Measurements from ENCODE around the gene COL25A1.

COL25A1 gene

GRCh38 chr4:108980455-108981239 is 321.8 kb downstream of the COL25A1 start:
- Histone ChIP-seq H3K9me3 (ENCODE audit: control insufficient read depth, low read length) (no peaks in the 10 kb centered on the region), H3K27me3 (ENCODE audit: control insufficient read depth, insufficient read depth, low read length) (no peaks in the 10 kb centered on the region), H3K4me3 (ENCODE audit: low read length) (no peak overlapping the region), H3K36me3 (ENCODE audit: control insufficient read depth, insufficient read depth, low read length) (no peaks in the 10 kb centered on the region), H3K4me1 (ENCODE audit: control insufficient read depth, insufficient read depth, low read length) (no peaks in the 10 kb centered on the region), H3K9ac (ENCODE audit: low read length) (no peak overlapping the region)

- no peaks in the 10 kb centered on the region for H3K9me3 ChIP-seq (ENCODE audit: control insufficient read depth, low read length)
- H3K36me3 ChIP-seq (ENCODE audit: control insufficient read depth, insufficient read depth, low read length): no peaks in the 10 kb centered on the region
- H3K4me3 ChIP-seq (ENCODE audit: low read length): no peak overlapping the region
- no peak overlapping the region for H3K9ac ChIP-seq (ENCODE audit: low read length)
- H3K27me3 ChIP-seq (ENCODE audit: control insufficient read depth, insufficient read depth, low read length): no peaks in the 10 kb centered on the region
- no peaks in the 10 kb centered on the region for H3K4me1 ChIP-seq (ENCODE audit: control insufficient read depth, insufficient read depth, low read length)
Observed at GRCh38 chr4:108979759-108980158, 322.7 kb downstream of the COL25A1 start.

GRCh38 chr4:108978066-108978465 is 324.4 kb downstream of the COL25A1 start:
- no peaks in the 10 kb centered on the region for H3K27me3 ChIP-seq (ENCODE audit: control insufficient read depth, insufficient read depth, low read length)
- no peaks in the 10 kb centered on the region for H3K36me3 ChIP-seq (ENCODE audit: control insufficient read depth, insufficient read depth, low read length)
- H3K9ac ChIP-seq (ENCODE audit: low read length): no peak overlapping the region
- no peaks in the 10 kb centered on the region for H3K9me3 ChIP-seq (ENCODE audit: control insufficient read depth, low read length)
- H3K4me1 ChIP-seq (ENCODE audit: control insufficient read depth, insufficient read depth, low read length): no peaks in the 10 kb centered on the region
- H3K4me3 ChIP-seq (ENCODE audit: low read length): no peak overlapping the region

GRCh38 chr4:108972613-108973283 is 329.7 kb downstream of the COL25A1 start:
- no peak overlapping the region for H3K9ac ChIP-seq (ENCODE audit: low read length)
- no peak overlapping the region for H3K4me3 ChIP-seq (ENCODE audit: low read length)

GRCh38 chr4:108971473-108971872 is 331.0 kb downstream of the COL25A1 start:
- Histone ChIP-seq H3K4me1 (ENCODE audit: control insufficient read depth, insufficient read depth, low read length) (no peaks in the 10 kb centered on the region), H3K9ac (ENCODE audit: low read length) (no peak overlapping the region), H3K36me3 (ENCODE audit: control insufficient read depth, insufficient read depth, low read length) (no peaks in the 10 kb centered on the region), H3K9me3 (ENCODE audit: control insufficient read depth, low read length) (no peaks in the 10 kb centered on the region), H3K4me3 (ENCODE audit: low read length) (no peak overlapping the region), H3K27me3 (ENCODE audit: control insufficient read depth, insufficient read depth, low read length) (no peaks in the 10 kb centered on the region)

More at GRCh38 chr4:108972613-108973283, 329.7 kb downstream of the COL25A1 start:
- Histone ChIP-seq H3K4me1 (ENCODE audit: control insufficient read depth, insufficient read depth, low read length) (no peaks in the 10 kb centered on the region), H3K27me3 (ENCODE audit: control insufficient read depth, insufficient read depth, low read length) (no peaks in the 10 kb centered on the region), H3K9me3 (ENCODE audit: control insufficient read depth, low read length) (no peaks in the 10 kb centered on the region), H3K36me3 (ENCODE audit: control insufficient read depth, insufficient read depth, low read length) (no peaks in the 10 kb centered on the region)

- no peaks in the 10 kb centered on the region for H3K36me3 ChIP-seq (ENCODE audit: control insufficient read depth, insufficient read depth, low read length)
- H3K27me3 ChIP-seq (ENCODE audit: control insufficient read depth, insufficient read depth, low read length): no peaks in the 10 kb centered on the region
- H3K9me3 ChIP-seq (ENCODE audit: control insufficient read depth, low read length): no peaks in the 10 kb centered on the region
- H3K9ac ChIP-seq (ENCODE audit: low read length): no peak overlapping the region
- H3K4me1 ChIP-seq (ENCODE audit: control insufficient read depth, insufficient read depth, low read length): no peaks in the 10 kb centered on the region
- no peak overlapping the region for H3K4me3 ChIP-seq (ENCODE audit: low read length)
Observed at GRCh38 chr4:108965472-108966076, 336.9 kb downstream of the COL25A1 start.

GRCh38 chr4:108965016-108965415 is 337.4 kb downstream of the COL25A1 start:
- no peaks in the 10 kb centered on the region for H3K4me1 ChIP-seq (ENCODE audit: control insufficient read depth, insufficient read depth, low read length)
- no peak overlapping the region for H3K9ac ChIP-seq (ENCODE audit: low read length)
- no peak overlapping the region for H3K4me3 ChIP-seq (ENCODE audit: low read length)
- H3K9me3 ChIP-seq (ENCODE audit: control insufficient read depth, low read length): no peaks in the 10 kb centered on the region
- H3K27me3 ChIP-seq (ENCODE audit: control insufficient read depth, insufficient read depth, low read length): no peaks in the 10 kb centered on the region
- H3K36me3 ChIP-seq (ENCODE audit: control insufficient read depth, insufficient read depth, low read length): no peaks in the 10 kb centered on the region

GRCh38 chr4:108963910-108964309 is 338.5 kb downstream of the COL25A1 start:
- H3K4me1 ChIP-seq (ENCODE audit: control insufficient read depth, insufficient read depth, low read length): no peaks in the 10 kb centered on the region
- no peaks in the 10 kb centered on the region for H3K9me3 ChIP-seq (ENCODE audit: control insufficient read depth, low read length)
- no peaks in the 10 kb centered on the region for H3K36me3 ChIP-seq (ENCODE audit: control insufficient read depth, insufficient read depth, low read length)
- no peak overlapping the region for H3K4me3 ChIP-seq (ENCODE audit: low read length)
- no peaks in the 10 kb centered on the region for H3K27me3 ChIP-seq (ENCODE audit: control insufficient read depth, insufficient read depth, low read length)
- H3K9ac ChIP-seq (ENCODE audit: low read length): no peak overlapping the region

GRCh38 chr4:108959491-108959890 is 343.0 kb downstream of the COL25A1 start:
- Histone ChIP-seq H3K4me3 (ENCODE audit: low read length) (no peak overlapping the region), H3K9ac (ENCODE audit: low read length) (no peak overlapping the region), H3K36me3 (ENCODE audit: control insufficient read depth, insufficient read depth, low read length) (no peaks in the 10 kb centered on the region), H3K27me3 (ENCODE audit: control insufficient read depth, insufficient read depth, low read length) (no peaks in the 10 kb centered on the region), H3K4me1 (ENCODE audit: control insufficient read depth, insufficient read depth, low read length) (no peaks in the 10 kb centered on the region), H3K9me3 (ENCODE audit: control insufficient read depth, low read length) (no peaks in the 10 kb centered on the region)

- Histone ChIP-seq H3K9me3 (ENCODE audit: control insufficient read depth, low read length) (no peaks in the 10 kb centered on the region), H3K4me3 (ENCODE audit: low read length) (no peak overlapping the region), H3K4me1 (ENCODE audit: control insufficient read depth, insufficient read depth, low read length) (no peaks in the 10 kb centered on the region), H3K27me3 (ENCODE audit: control insufficient read depth, insufficient read depth, low read length) (no peaks in the 10 kb centered on the region), H3K9ac (ENCODE audit: low read length) (no peak overlapping the region), H3K36me3 (ENCODE audit: control insufficient read depth, insufficient read depth, low read length) (no peaks in the 10 kb centered on the region)
Observed at GRCh38 chr4:108954880-108955279, 347.6 kb downstream of the COL25A1 start.

- no peaks in the 10 kb centered on the region for H3K4me1 ChIP-seq (ENCODE audit: control insufficient read depth, insufficient read depth, low read length)
- no peaks in the 10 kb centered on the region for H3K36me3 ChIP-seq (ENCODE audit: control insufficient read depth, insufficient read depth, low read length)
- no peak overlapping the region for H3K4me3 ChIP-seq (ENCODE audit: low read length)
- H3K9me3 ChIP-seq (ENCODE audit: control insufficient read depth, low read length): no peaks in the 10 kb centered on the region
- H3K9ac ChIP-seq (ENCODE audit: low read length): no peak overlapping the region
- H3K27me3 ChIP-seq (ENCODE audit: control insufficient read depth, insufficient read depth, low read length): no peaks in the 10 kb centered on the region
Observed at GRCh38 chr4:108953941-108954340, 348.5 kb downstream of the COL25A1 start.

Measured in mucosa of stomach (tissue), 1 donor.